Esophagus muscularis mucosa (tissue), 4 donors: Measurements from ENCODE around the gene CLEC16A.

Experiments
- EP300 ChIP-seq: sonication (generic); formaldehyde crosslinking; IDR thresholded peaks from one replicate; pipeline ENCODE4 v1.6.1; 2017; ENCODE audit warnings: antibody characterized with exemption
- POLR2A ChIP-seq: fragments of 450-650 bp; IDR thresholded peaks from one replicate; pipeline ENCODE4 v1.6.1; 2017; ENCODE audit warnings: antibody characterized with exemption, moderate library complexity, mild to moderate bottlenecking, low read depth
- POLR2AphosphoS5 ChIP-seq, 2 donors: sonication (generic); formaldehyde crosslinking; IDR thresholded peaks; one replicate each; pipeline ENCODE4 v1.6.1; 2017; ENCODE audit warnings: antibody characterized with exemption in 2 of 2
- TF ChIP-seq, protein P1 (sequence below), 3 experiments: fragments of 200-600 bp in 2 of 3; fragments of 450-650 bp in 1 of 3; sonication (generic) in 2 of 3; IDR thresholded peaks; one replicate each; pipeline ENCODE4 v1.5.1; 2017 to 2019; ENCODE audit warnings: antibody characterized with exemption in 3 of 3, mild to moderate bottlenecking in 2 of 3, moderate library complexity in 1 of 3

GRCh38 chr16:11014136-11014535 lies 69.8 kb downstream of the CLEC16A start:
- TF ChIP-seq, protein P1, sequence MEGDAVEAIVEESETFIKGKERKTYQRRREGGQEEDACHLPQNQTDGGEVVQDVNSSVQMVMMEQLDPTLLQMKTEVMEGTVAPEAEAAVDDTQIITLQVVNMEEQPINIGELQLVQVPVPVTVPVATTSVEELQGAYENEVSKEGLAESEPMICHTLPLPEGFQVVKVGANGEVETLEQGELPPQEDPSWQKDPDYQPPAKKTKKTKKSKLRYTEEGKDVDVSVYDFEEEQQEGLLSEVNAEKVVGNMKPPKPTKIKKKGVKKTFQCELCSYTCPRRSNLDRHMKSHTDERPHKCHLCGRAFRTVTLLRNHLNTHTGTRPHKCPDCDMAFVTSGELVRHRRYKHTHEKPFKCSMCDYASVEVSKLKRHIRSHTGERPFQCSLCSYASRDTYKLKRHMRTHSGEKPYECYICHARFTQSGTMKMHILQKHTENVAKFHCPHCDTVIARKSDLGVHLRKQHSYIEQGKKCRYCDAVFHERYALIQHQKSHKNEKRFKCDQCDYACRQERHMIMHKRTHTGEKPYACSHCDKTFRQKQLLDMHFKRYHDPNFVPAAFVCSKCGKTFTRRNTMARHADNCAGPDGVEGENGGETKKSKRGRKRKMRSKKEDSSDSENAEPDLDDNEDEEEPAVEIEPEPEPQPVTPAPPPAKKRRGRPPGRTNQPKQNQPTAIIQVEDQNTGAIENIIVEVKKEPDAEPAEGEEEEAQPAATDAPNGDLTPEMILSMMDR (IDR thresholded peaks at IDR 0.05) = no peak
- TF ChIP-seq POLR2AphosphoS5 (IDR thresholded peaks at IDR 0.05) (no peak), POLR2A (no peak), EP300 (no peak)
